WI38 (cell line): ENCODE data around the gene KLHL29.

Source experiments
- H3K4me3 ChIP-seq: 2 replicates; pipeline ENCODE4 v1.5.1; 2011; ENCODE audit warnings: low read depth, mild to moderate bottlenecking, control low read depth, low read length
- CTCF ChIP-seq: IDR thresholded peaks from 2 replicates; pipeline ENCODE4 v1.5.1; 2012; ENCODE audit warnings: low read depth, mild to moderate bottlenecking, control low read depth, low read length

Gene KLHL29

GRCh38 chr2:23449831-23450331 lies 64.9 kb downstream of the KLHL29 start:
- TF ChIP-seq CTCF: no peak
- no peak overlapping the region for H3K4me3 ChIP-seq

- no peak overlapping the region for H3K4me3 ChIP-seq
Measured at GRCh38 chr2:23452372-23452771, 67.4 kb downstream of the KLHL29 start.

GRCh38 chr2:23452853-23453420 lies 68.0 kb downstream of the KLHL29 start:
- H3K4me3 ChIP-seq: no peak overlapping the region
- TF ChIP-seq CTCF: no peak

More at GRCh38 chr2:23452372-23452771, 67.4 kb downstream of the KLHL29 start:
- TF ChIP-seq CTCF: no peak

GRCh38 chr2:23453432-23453831 lies 68.5 kb downstream of the KLHL29 start:
- TF ChIP-seq CTCF: no peak
- H3K4me3 ChIP-seq: no peak overlapping the region

GRCh38 chr2:23453836-23454460 lies 69.0 kb downstream of the KLHL29 start:
- H3K4me3 ChIP-seq: no peak overlapping the region
- TF ChIP-seq CTCF: no peak

GRCh38 chr2:23454501-23455120 lies 69.6 kb downstream of the KLHL29 start:
- no peak for TF ChIP-seq CTCF
- H3K4me3 ChIP-seq: no peak overlapping the region

- no peak for TF ChIP-seq CTCF
- no peak overlapping the region for H3K4me3 ChIP-seq
Measured at GRCh38 chr2:23456396-23456795, 71.4 kb downstream of the KLHL29 start.
